NCI-H1694 (cell line): Measurements from ENCODE around the gene CCDC181.

Experiments used
- DNase-seq: peaks from one replicate; lab custom pipeline; 2025; lab: John Stamatoyannopoulos, UW

CCDC181 gene

DNA sequence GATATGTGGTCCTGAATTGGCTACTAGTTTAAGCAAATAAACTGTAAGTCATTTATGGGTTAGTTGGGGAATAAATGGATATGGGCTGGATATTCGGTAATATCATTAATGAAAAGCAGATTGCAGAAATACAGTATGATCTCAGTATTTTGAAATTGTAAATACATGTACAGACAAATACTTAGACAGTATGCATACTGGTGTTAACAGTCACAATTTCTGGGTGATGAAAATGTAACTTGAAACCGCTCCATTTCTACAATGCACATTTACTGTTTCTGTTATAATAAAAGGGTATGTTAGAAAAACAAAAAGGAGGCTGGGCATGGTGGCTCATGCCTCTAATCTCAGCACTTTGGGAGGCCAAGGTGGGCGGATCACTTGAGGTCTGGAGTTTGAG is 31.3 kb downstream of the CCDC181 start:
- DNase-seq = no peak

DNA sequence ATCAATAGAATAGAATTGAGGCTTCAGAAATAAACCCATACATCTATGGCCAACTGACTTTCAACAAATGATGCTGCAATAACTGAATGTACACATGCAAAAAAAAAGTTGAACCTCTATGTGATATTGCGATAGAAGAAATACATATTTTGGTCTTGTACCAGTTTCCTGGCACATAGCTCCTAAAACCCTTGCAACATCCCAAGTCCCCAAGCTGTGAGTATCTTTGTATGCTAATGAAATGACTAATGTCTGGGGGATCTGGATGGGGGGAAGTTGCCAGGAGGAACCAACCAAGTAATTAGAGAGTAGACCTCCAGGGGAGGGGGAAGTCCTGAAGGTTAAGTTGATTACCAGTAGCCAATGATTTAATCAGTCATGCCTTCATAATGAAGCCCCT is 34.9 kb downstream of the CCDC181 start:
- DNase-seq = no peak

DNA sequence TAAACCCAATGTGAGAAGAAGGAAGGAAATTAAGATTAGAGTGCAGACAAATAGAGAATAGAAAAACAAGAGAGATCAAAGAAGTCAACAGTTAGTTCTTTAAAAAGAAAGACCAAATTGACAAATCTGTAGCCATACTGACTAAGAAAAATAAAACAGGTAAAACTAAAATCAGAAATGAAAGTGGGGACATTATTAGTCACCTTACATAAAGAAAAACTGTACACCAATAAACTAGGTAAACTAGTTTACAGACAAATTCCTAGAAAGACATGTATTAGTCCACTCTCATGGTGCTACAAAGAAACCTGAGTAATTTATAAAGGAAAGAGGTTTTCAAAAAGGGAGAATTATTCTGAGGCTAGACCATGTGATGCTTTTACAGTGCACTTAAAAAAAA is 37.0 kb downstream of the CCDC181 start:
- DNase-seq = no peak

DNA sequence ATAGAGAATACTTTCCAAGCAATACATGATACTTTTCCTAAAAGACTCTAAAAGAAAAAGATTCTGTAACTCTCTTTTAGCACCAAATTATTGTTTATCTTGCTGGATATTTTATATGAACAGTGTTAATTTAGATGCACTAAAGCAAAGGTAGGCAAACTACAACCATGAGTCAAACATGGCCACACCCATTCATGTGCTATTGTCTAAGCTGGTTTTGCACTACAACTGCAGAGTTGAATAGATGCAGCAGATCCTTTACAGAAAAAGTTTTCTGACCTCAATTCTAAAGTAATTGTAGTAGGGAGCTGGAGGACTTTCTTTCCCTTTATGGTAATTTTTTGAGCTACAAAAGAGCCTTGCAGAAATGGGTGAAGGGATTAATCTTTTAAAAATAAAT is 39.9 kb downstream of the CCDC181 start:
- DNase-seq = no peak

DNA sequence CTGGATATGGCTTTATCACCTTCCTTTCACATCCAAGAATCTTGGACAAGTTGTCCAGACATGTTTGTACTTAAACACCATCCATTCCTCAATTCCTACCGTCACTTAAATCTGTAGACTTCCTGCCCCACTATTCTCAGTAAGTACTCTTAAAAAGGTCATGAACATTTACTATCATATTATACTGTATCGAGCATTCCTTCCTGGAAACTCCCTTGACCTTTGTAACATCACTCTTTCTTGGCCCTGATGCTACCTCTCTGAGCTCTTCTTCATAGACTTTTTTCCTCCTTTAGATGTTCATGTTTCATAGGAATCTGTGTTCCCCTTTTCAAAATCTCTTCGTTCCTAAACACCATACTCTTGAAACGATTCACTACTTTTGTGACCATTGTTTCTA is 43.8 kb downstream of the CCDC181 start:
- DNase-seq = no peak

DNA sequence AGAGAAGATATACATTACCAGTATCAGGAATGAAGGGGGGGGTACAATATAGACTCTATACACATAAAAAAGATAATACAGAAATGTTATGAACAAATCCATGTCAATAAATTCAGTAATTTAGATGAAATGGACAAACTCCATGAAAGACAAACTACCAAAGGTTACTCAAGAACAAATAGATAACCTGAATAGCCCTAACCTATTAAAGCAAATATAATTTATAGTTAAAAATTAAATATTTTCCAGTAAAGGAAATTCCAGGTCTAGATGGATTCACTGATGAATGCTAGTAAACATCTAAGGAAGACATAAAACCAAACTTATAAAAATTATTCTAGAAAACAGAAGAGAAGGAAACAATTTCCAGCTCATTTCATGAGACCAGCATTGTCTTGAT is 46.1 kb downstream of the CCDC181 start:
- no peak for DNase-seq

DNA sequence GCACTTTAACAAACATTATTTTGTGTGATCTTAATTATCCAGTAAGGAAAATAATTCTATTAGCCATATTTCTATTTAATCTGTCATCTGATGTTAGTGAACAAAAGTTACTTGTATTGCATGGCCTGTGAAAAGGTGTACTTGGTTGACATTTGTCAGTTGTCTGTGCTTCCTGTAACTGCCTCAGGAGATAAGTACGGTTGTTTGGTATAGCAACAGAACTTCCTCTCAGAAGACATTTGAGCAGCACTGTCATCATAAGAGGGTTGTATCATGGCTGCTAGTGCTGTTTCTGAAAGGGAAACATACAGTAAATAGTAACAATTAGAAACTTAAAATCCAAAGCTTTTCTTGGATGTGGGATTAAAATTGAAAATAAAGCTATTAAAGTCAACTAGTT is 55.9 kb downstream of the CCDC181 start:
- DNase-seq = no peak

DNA sequence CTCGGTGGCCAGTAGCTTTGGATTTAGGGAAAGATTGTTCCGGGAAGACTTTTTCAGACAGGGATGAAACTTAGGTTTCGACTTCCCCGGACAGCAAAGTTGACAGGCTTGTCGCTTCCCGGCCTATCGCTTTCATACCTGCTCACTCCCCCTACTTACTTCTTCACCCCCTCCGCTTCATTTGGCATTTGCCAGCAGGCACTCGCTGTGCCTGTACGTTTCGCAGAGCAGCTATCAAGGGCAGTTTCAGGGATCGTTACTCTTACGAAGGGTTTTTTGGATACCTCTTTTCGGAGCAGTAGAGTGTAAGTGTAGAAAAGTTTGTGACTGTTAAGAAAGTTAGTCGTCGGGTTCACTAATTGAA is 58.9 kb downstream of the CCDC181 start:
- no peak for DNase-seq

DNA sequence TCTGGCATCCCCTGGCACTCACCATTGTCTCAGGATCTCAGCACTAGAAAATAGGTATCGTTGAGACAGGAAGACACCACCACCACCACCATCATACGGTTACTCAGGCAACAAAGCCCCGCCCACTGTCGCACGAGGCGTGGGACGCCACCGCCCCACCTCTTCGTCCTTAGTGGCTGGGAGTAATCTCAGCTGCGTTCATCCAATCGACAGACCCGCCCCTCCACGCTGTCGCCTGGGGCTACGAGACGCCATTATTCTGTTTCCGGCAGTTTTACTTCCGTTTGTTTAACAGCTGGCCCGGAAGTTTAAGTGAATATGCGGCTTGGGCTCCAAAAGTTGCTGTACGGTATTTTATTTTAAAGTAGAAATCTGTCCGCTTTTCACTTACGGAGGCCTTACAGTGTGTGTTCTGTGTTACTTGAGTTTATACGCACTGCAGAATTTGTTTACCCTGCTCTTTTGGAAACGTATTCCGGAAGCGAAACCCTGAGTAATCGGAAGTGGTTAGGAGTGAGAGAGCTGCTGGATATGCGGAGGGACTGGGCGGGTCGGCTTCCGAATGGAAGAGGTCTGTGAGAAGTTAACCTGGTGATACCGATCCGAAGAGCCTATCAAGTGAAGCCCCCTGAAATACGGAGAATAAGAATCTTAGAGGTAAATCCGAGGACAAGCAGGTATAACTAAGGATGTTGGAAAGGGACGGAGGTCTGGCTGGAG is 59.4 kb downstream of the CCDC181 start, which contains the start of the genes BLZF1 and NME7:
Gene BLZF1, plus strand, starts transcription at position 510 of the 720 bp plus-strand sequence. CDS start 1,328 bp downstream, outside the sequence.
Gene NME7, minus strand, starts transcription at position 112 of the 720 bp plus-strand sequence. Its CDS starts 87 bp downstream, at position 25.
- peak; percentile 97 for DNase-seq

DNA sequence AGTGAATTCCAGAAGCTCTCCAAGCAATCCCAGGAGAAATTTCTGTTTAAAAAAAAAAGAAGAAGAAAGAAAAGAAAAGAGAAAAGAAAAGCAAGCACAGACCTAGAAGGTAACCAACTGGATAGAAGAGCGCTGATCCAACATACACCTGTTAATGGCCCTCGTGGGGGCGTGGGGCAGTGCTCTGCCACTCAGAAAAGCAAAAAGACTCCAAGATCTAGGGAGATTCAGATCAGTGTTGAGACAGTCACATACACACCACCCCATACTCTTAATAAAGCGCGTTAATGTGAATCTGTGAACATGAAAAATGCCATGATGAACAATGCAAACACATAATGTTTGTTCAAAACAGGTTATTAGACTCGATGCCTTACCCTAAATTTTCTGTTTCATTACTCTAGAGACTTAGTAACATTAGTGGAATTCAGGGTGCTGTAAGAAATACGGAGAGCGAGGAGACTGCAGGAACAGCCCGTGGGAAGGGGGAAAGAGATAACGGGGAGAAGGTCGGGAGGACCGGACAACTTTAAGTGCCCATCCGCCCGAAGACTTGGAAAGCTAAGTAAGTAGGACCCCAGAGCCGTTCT is 60.1 kb downstream of the CCDC181 start:
- DNase-seq = no peak

DNA sequence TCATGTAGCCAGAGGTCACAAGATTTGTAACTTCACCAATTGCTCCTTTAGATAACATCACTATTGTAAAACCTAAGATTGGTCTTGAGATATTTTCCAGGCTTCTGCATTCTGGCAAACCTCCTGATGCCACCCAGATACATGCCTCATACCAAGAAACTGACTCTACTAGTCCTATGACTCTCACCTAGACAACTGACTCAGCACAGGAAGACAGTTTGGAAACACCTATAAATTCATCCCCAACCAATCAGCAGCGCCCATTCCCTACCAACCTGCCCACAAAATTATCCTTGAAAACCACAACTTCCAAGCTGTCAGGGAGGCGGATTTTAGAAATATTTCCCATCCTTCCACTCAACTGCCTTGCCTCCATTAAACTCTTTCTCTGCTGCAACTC is 62.3 kb downstream of the CCDC181 start:
- DNase-seq = no peak

DNA sequence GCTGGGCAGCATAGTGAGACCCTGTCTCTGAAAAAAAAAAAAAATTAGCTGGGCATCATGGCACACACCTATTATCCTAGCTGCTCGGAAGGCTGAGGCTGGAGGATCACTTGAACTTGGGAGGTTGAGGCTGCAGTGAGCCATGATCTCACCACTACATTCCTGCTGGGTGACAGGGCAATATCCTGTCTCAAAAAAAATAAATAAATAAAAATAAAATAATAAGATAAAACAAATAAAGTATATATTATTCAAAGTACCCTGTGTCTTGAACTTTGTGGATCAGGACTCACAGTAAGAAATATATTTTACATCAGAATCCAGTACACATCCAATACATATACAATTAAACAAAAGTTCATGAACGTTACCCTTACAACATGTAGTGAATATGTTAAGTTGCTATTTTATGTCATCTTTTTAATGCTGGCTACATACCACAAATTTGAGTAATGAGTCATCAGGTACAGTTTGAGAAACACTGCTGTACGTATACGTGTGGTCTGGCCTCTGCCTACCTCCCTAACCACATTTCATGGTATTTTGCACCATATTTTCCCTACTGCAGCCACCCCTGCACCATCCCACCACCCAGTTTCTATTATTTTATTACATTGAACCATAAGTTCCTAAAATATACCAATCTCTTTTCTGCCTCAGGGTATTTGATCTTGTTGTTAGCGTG is 64.1 kb downstream of the CCDC181 start:
- DNase-seq = no peak

DNA sequence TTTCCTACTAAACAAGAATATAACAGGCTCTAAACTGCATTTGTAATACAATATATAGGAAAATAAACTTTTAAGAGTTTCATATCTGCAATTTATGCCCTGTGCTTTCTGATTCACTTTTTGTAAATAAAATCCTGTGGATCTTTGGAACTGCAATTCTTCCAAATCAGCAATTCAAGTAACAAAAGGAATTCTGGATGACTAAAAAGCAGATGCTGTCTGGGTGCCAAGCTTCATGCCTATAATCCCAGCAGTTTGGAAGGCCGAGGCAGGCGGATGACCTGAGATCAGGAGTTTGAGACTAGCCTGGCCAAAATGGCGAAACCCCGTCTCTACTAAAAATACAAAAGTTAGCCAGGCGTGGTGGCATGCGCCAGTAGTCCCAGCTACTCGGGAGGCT is 66.0 kb downstream of the CCDC181 start:
- DNase-seq = no peak

DNA sequence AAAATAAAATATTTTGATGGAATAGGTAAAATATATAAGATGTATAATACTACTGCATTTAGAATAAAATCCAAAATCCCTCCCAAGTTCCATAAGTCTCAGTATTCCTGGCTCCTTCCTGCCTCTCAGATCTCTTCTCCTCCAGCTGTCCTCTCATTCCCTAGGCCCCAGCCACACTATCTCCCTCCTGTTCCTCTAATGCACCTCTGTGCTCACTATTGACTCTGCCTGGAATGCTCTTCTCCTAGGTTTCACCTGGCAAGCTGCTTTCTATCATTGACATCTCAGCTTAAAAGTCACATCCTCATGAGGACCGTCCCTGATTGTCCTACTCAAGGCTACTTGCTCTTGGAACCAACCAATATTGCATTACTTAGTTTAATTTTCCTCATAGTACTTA is 66.9 kb downstream of the CCDC181 start:
- DNase-seq = no peak

DNA sequence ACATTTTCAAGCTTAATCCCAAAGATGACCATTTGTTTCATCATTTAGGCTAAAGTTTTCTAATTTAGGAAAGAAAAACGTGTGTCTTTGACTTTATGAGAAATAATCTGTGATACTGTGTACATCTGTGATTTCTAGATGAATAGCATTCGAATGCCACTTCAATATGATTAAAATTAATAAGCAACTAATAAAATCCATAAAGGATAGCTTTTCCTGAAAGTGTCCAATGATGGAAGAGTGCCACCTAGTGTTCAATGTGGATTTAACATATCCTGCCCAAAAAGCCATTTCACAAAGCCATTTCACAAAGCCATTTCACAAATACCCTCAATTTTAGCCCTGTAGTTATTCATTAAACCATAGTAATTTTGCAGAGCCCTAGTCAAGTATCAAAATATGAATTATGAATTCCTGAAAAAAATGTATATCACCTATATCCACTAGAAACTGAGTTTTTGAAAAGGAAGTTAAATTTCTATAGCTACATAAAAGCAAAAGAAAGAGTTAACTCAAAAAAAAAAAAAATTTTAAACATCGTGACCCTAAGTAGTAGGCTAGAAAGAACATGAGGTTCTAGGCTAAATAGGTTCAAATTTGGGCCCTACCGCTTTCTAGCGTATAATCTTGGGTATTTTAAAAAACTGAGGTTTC is 78.8 kb downstream of the CCDC181 start:
- peak; percentile 74 for DNase-seq

DNA sequence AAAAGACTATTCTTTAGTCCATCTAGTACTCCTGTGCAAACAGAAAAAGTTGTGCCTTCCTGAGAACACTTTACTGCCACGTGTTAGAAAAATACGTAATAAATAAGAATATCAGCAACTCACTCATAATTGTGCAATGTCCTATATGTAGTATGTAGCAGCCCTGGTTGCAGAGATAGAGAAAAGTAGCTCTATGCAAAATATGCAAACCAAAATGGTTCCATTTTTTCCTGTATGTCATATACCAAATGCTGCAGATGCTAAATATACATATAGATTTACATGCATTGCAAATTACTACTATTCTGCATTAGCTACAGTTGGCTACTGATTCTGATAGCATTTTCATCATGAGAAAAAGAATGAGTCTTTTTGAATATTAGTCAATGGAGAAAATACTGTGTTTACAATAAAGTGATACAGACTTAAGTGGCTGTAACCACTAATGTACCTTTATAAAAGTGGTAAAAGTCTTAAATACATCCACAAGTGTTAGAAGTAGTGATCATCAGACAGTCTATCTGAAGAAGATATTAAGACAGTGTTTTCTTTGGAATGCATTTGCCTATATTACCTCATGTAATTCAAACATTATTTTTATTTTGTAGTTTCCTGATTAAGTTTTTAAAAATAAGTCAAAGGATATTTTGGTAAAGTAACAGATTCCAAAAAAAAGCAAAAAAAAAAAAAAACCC is 79.4 kb downstream of the CCDC181 start:
- DNase-seq = no peak

DNA sequence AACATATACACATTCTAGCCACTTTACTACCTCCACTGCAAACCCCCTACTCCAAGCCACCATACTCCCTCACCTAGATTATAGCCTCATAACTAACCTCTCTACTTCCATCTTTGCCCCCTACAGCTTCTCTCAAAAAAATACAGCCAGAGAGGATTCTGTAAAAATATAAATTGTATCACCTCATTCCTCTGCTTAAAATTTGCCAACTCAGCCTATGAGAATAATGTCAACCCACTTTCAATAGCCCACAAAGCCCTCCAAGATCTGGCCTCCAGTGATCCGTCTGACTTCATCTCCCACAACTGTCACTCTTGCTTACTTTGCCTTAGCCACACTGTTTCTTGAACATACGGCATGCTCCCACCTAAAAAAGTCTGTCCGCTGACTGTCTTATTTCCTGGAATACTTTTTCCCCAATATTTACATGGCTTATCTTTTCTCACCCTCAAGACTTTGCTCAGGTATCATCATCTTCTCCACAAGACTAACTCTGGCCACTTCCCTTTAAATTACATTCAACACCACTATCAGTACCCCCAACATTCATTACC is 81.2 kb downstream of the CCDC181 start:
- DNase-seq = no peak

DNA sequence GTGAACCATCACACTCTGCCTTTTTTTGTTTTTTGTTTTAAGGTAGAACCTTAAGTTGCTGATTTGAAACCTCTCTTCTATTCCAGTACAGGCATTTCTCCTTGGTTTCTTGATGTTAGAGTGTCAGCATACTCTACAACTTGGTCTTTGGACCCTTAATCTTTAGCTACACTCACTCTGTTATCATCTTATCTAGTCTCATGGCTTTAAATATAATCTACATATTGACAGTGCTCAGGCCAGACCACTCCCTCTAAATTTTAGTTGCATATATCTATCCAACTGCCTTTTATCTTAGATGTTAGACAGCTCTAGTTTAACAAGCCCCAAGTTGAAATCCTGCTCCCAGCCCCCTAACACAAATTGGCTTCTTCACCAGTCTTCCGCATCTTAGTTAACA is 81.8 kb downstream of the CCDC181 start:
- DNase-seq = no peak
